Mesendoderm (in vitro differentiated cells): ENCODE results near the gene RAPGEF4.

Source experiments
- DNase-seq: peaks from one replicate; pipeline ENCODE4 v3.0.0; 2013
- H2AK5ac ChIP-seq: 2 replicates; pipeline ENCODE4 v1.6.1; 2013; ENCODE audit warnings: low read length, inconsistent platforms
- H2BK120ac ChIP-seq: 2 replicates; pipeline ENCODE4 v1.6.1; 2013; ENCODE audit warnings: low read depth, mild to moderate bottlenecking, low read length, moderate library complexity, mixed read lengths
- H2BK15ac ChIP-seq: replicated peaks from 2 replicates; pipeline ENCODE4 v1.6.1; 2013; ENCODE audit warnings: low read depth, mild to moderate bottlenecking, moderate library complexity
- H2BK5ac ChIP-seq: 2 replicates; pipeline ENCODE4 v1.6.1; 2013; ENCODE audit warnings: low read length, inconsistent platforms
- H3K18ac ChIP-seq: 2 replicates; pipeline ENCODE4 v1.6.1; 2013; ENCODE audit warnings: mild to moderate bottlenecking, low read length, mixed read lengths
- H3K23ac ChIP-seq: one replicate; pipeline ENCODE4 v1.6.1; 2013; ENCODE audit warnings: low read length
- H3K27ac ChIP-seq: 2 replicates; pipeline ENCODE4 v1.5.1; 2013; ENCODE audit warnings: low read depth, mild to moderate bottlenecking, inconsistent platforms, low read length, moderate library complexity
- H3K27me3 ChIP-seq: 2 replicates; pipeline ENCODE4 v1.6.1; 2013; ENCODE audit warnings: low read length, control low read depth, mild to moderate bottlenecking, inconsistent platforms; ENCODE audit not compliant: insufficient read depth, poor library complexity
- H3K36me3 ChIP-seq: 2 replicates; pipeline ENCODE4 v1.6.1; 2013; ENCODE audit warnings: low read length, inconsistent platforms; ENCODE audit not compliant: control insufficient read depth, insufficient read depth
- H3K4ac ChIP-seq: one replicate; pipeline ENCODE4 v1.6.1; 2013; ENCODE audit warnings: low read depth, mild to moderate bottlenecking, low read length, moderate library complexity
- H3K4me1 ChIP-seq: 2 replicates; pipeline ENCODE4 v1.6.1; 2013; ENCODE audit warnings: low read depth, low read length, inconsistent platforms; ENCODE audit not compliant: control insufficient read depth
- H3K4me2 ChIP-seq: 2 replicates; pipeline ENCODE4 v1.6.1; 2013; ENCODE audit warnings: low read length
- H3K4me3 ChIP-seq: 2 replicates; pipeline ENCODE4 v1.5.1; 2013; ENCODE audit warnings: mild to moderate bottlenecking, low read length
- H3K56ac ChIP-seq: one replicate; pipeline ENCODE4 v1.6.1; 2013; ENCODE audit warnings: low read length
- H3K79me1 ChIP-seq: 2 replicates; pipeline ENCODE4 v1.6.1; 2013; ENCODE audit warnings: low read length, inconsistent platforms
- H3K79me2 ChIP-seq: 2 replicates; pipeline ENCODE4 v1.6.1; 2013; ENCODE audit warnings: mild to moderate bottlenecking, low read length; ENCODE audit not compliant: control insufficient read depth, insufficient read depth
- H3K9ac ChIP-seq: 2 replicates; pipeline ENCODE4 v1.6.1; 2013; ENCODE audit warnings: low read length, inconsistent platforms
- H4K5ac ChIP-seq: one replicate; pipeline ENCODE4 v1.6.1; 2013; ENCODE audit warnings: low read length
- H4K8ac ChIP-seq: one replicate; pipeline ENCODE4 v1.6.1; 2013; ENCODE audit warnings: low read depth, mild to moderate bottlenecking, control low read depth, low read length, moderate library complexity
- WGBS: extraction: QIAGEN DNeasy Blood & Tissue Kit; methylation state at CpG from one replicate; pipeline ENCODE4 v1.1.7; 2013; ENCODE audit warnings: low lambda C conversion rate, missing lambda C conversion rate; ENCODE audit not compliant: insufficient coverage; ENCODE audit errors: extremely low coverage; 5-methylcytosine and 5-hydroxymethylcytosine counted together

RAPGEF4 gene

GRCh38 chr2:172908275-172908674 lies 172.6 kb downstream of the RAPGEF4 start:
- Histone ChIP-seq H4K8ac (no peak overlapping the region), H3K4me3 (no peak overlapping the region), H4K5ac (no peak overlapping the region), H3K27me3 (no peaks in the 10 kb centered on the region), H3K56ac (no peak overlapping the region), H3K4me2 (no peak overlapping the region), H2BK15ac (no peak overlapping the region), H2BK5ac (no peak overlapping the region), H3K79me2 (no peaks in the 10 kb centered on the region), H3K18ac (no peak overlapping the region), H2AK5ac (no peak overlapping the region), H3K4ac (no peak overlapping the region), H3K9ac (no peak overlapping the region), H3K36me3 (no peaks in the 10 kb centered on the region), H3K79me1 (no peaks in the 10 kb centered on the region), H2BK120ac (no peak overlapping the region), H3K27ac (no peak overlapping the region), H3K4me1 (no peaks in the 10 kb centered on the region), H3K23ac (no peak overlapping the region)
- no peak for DNase-seq
- WGBS: no CpG with 5 or more reads among the region's 3 CpGs

- DNase-seq: no peak
- no peaks in the 10 kb centered on the region for H3K36me3 ChIP-seq
- no peaks in the 10 kb centered on the region for H3K79me2 ChIP-seq
- H3K27ac ChIP-seq: no peak overlapping the region
- H4K5ac ChIP-seq: no peak overlapping the region
- H3K9ac ChIP-seq: no peak overlapping the region
- H3K4me2 ChIP-seq: no peak overlapping the region
- no peak overlapping the region for H3K56ac ChIP-seq
- H2BK5ac ChIP-seq: no peak overlapping the region
- no peak overlapping the region for H3K4ac ChIP-seq
- H3K18ac ChIP-seq: no peak overlapping the region
- H3K27me3 ChIP-seq: no peaks in the 10 kb centered on the region
- H2AK5ac ChIP-seq: no peak overlapping the region
- no peak overlapping the region for H2BK15ac ChIP-seq
- no peak overlapping the region for H4K8ac ChIP-seq
- no peak overlapping the region for H2BK120ac ChIP-seq
- H3K4me3 ChIP-seq: no peak overlapping the region
- H3K4me1 ChIP-seq: no peaks in the 10 kb centered on the region
- no peak overlapping the region for H3K23ac ChIP-seq
- no peaks in the 10 kb centered on the region for H3K79me1 ChIP-seq
- WGBS: no CpG with 5 or more reads among the region's 3 CpGs
Measured at GRCh38 chr2:172909454-172909853, 173.8 kb downstream of the RAPGEF4 start.

- no peak overlapping the region for H3K18ac ChIP-seq
- no peak overlapping the region for H4K8ac ChIP-seq
- no peak overlapping the region for H3K9ac ChIP-seq
- no peak overlapping the region for H3K4ac ChIP-seq
- DNase-seq: no peak
- H3K79me1 ChIP-seq: no peaks in the 10 kb centered on the region
- no peaks in the 10 kb centered on the region for H3K79me2 ChIP-seq
- H2AK5ac ChIP-seq: no peak overlapping the region
- H3K36me3 ChIP-seq: no peaks in the 10 kb centered on the region
- H3K27ac ChIP-seq: no peak overlapping the region
- no peak overlapping the region for H4K5ac ChIP-seq
- no peak overlapping the region for H2BK15ac ChIP-seq
- no peak overlapping the region for H3K56ac ChIP-seq
- no CpG with 5 or more reads among the region's 1 CpG for WGBS
- H3K23ac ChIP-seq: no peak overlapping the region
- no peak overlapping the region for H2BK5ac ChIP-seq
- no peaks in the 10 kb centered on the region for H3K27me3 ChIP-seq
- H3K4me1 ChIP-seq: no peaks in the 10 kb centered on the region
- H3K4me3 ChIP-seq: no peak overlapping the region
- H2BK120ac ChIP-seq: no peak overlapping the region
- no peak overlapping the region for H3K4me2 ChIP-seq
Measured at GRCh38 chr2:172912266-172912665, 176.6 kb downstream of the RAPGEF4 start.

GRCh38 chr2:172914341-172915008 lies 178.8 kb downstream of the RAPGEF4 start:
- H3K4me3 ChIP-seq: no peak overlapping the region
- H4K8ac ChIP-seq: no peak overlapping the region
- H2BK120ac ChIP-seq: no peak overlapping the region
- H3K79me2 ChIP-seq: no peaks in the 10 kb centered on the region
- no peaks in the 10 kb centered on the region for H3K27me3 ChIP-seq
- no peak overlapping the region for H2BK5ac ChIP-seq
- no peak overlapping the region for H3K27ac ChIP-seq
- no peaks in the 10 kb centered on the region for H3K4me1 ChIP-seq
- no peak overlapping the region for H4K5ac ChIP-seq
- no peak overlapping the region for H3K4ac ChIP-seq
- no peak overlapping the region for H3K56ac ChIP-seq
- H3K79me1 ChIP-seq: no peaks in the 10 kb centered on the region
- no peaks in the 10 kb centered on the region for H3K36me3 ChIP-seq
- H3K18ac ChIP-seq: no peak overlapping the region
- H2AK5ac ChIP-seq: no peak overlapping the region
- no peak for DNase-seq
- H3K23ac ChIP-seq: no peak overlapping the region
- no peak overlapping the region for H3K4me2 ChIP-seq
- no peak overlapping the region for H2BK15ac ChIP-seq
- no CpG with 5 or more reads among the region's 6 CpGs for WGBS
- no peak overlapping the region for H3K9ac ChIP-seq

- no peak overlapping the region for H3K18ac ChIP-seq
- no peak overlapping the region for H2BK5ac ChIP-seq
- no peak overlapping the region for H3K4me2 ChIP-seq
- H3K79me1 ChIP-seq: no peaks in the 10 kb centered on the region
- no peaks in the 10 kb centered on the region for H3K79me2 ChIP-seq
- no peak overlapping the region for H3K56ac ChIP-seq
- no peaks in the 10 kb centered on the region for H3K27me3 ChIP-seq
- no peak overlapping the region for H3K4ac ChIP-seq
- no peak overlapping the region for H3K27ac ChIP-seq
- WGBS: no CpG with 5 or more reads among the region's 3 CpGs
- H2BK120ac ChIP-seq: no peak overlapping the region
- no peak overlapping the region for H3K9ac ChIP-seq
- no peak overlapping the region for H2AK5ac ChIP-seq
- no peak overlapping the region for H3K23ac ChIP-seq
- no peak for DNase-seq
- no peak overlapping the region for H3K4me3 ChIP-seq
- H4K5ac ChIP-seq: no peak overlapping the region
- no peak overlapping the region for H2BK15ac ChIP-seq
- H4K8ac ChIP-seq: no peak overlapping the region
- no peaks in the 10 kb centered on the region for H3K4me1 ChIP-seq
- no peaks in the 10 kb centered on the region for H3K36me3 ChIP-seq
Measured at GRCh38 chr2:172917716-172918115, 182.1 kb downstream of the RAPGEF4 start.

GRCh38 chr2:172919732-172920131 lies 184.1 kb downstream of the RAPGEF4 start:
- no peak overlapping the region for H2BK5ac ChIP-seq
- H3K4me1 ChIP-seq: no peaks in the 10 kb centered on the region
- H3K23ac ChIP-seq: no peak overlapping the region
- no peak overlapping the region for H2AK5ac ChIP-seq
- no peak overlapping the region for H2BK15ac ChIP-seq
- no peaks in the 10 kb centered on the region for H3K36me3 ChIP-seq
- no CpG with 5 or more reads among the region's 5 CpGs for WGBS
- no peak overlapping the region for H3K4ac ChIP-seq
- H3K56ac ChIP-seq: no peak overlapping the region
- DNase-seq: no peak
- H3K27ac ChIP-seq: no peak overlapping the region
- H3K27me3 ChIP-seq: no peaks in the 10 kb centered on the region
- H3K4me2 ChIP-seq: no peak overlapping the region
- no peaks in the 10 kb centered on the region for H3K79me1 ChIP-seq
- no peak overlapping the region for H3K9ac ChIP-seq
- no peaks in the 10 kb centered on the region for H3K79me2 ChIP-seq
- H4K8ac ChIP-seq: no peak overlapping the region
- no peak overlapping the region for H3K4me3 ChIP-seq
- H4K5ac ChIP-seq: no peak overlapping the region
- no peak overlapping the region for H3K18ac ChIP-seq
- no peak overlapping the region for H2BK120ac ChIP-seq
